A549 (cell line): ENCODE measurements around the gene CTNNA1. TPM values are rescaled to one million over a fixed set of nuclear protein-coding genes. Genes with fewer than 3 reads are reported as not detected.

Experiments
- ATAC-seq, 2 experiments: fragments of 200-7000 bp in 1 of 2; fragments of >200 bp in 1 of 2; cut with Nextera tagmentation in 1 of 2; cut with Tn5 transposase in 1 of 2; 3 replicates each; pipeline versions ENCODE4 v1.8.0 to v1.9.1; 2018 to 2020; ENCODE audit warnings: mild to moderate bottlenecking in 1 of 2, moderate library complexity in 1 of 2
- CTCF ChIA-PET: fragments of 300-600 bp; sonication (Branson Sonifier 250); formaldehyde crosslinking; extraction: SDS; loops from one replicate; lab custom pipeline; 2021; ENCODE audit warnings: antibody characterized with exemption, inconsistent platforms; lab: Yijun Ruan, JAX
- POLR2A ChIA-PET: fragments of 350-600 bp; formaldehyde crosslinking; extraction: SDS; loops from one replicate; lab custom pipeline; 2021; ENCODE audit warnings: antibody characterized with exemption, inconsistent platforms; lab: Yijun Ruan, JAX
- DNase-seq, 2 experiments: peaks; one replicate each; pipeline versions ENCODE4 v3.0.0 to v3.0.0-alpha.2; 2011 to 2016; ENCODE audit warnings: low read depth in 1 of 2, low spot score in 1 of 2
- FAIRE-seq: peaks from 2 replicates; lab custom pipeline; 2011; peaks lifted over from hg19 to GRCh38; lab: Jason Lieb, UNC
- H3K27ac ChIP-seq, 2 experiments: fragments of >200 bp; sonication (Bioruptor Twin); formaldehyde crosslinking; 3 replicates each; pipeline ENCODE4 v1.5.1; 2016 to 2017
- H3K4me1 ChIP-seq: fragments of >200 bp; sonication (Bioruptor Twin); formaldehyde crosslinking; 3 replicates; pipeline ENCODE4 v1.6.1; 2016
- H3K4me2 ChIP-seq: fragments of >200 bp; sonication (Bioruptor Twin); formaldehyde crosslinking; 3 replicates; pipeline ENCODE4 v1.6.1; 2016
- H3K4me3 ChIP-seq: fragments of >200 bp; sonication (Bioruptor Twin); formaldehyde crosslinking; 3 replicates; pipeline ENCODE4 v1.5.1; 2016
- H3K9me3 ChIP-seq: fragments of >200 bp; sonication (Bioruptor Twin); formaldehyde crosslinking; 3 replicates; pipeline ENCODE4 v1.6.1; 2016
- CBX8 ChIP-seq: fragments of 200-600 bp; sonication (generic); IDR thresholded peaks from 2 replicates; pipeline ENCODE4 v1.6.1; 2016
- CHD2 ChIP-seq: fragments of 150-350 bp; IDR thresholded peaks from 2 replicates; pipeline ENCODE4 v1.6.1; 2014; ENCODE audit warnings: low read length; ENCODE audit not compliant: partially characterized antibody
- CHD4 ChIP-seq: fragments of 200-600 bp; sonication (generic); IDR thresholded peaks from 2 replicates; pipeline ENCODE4 v1.6.1; 2016; ENCODE audit warnings: antibody characterized with exemption, mild to moderate bottlenecking, borderline replicate concordance
- EHF ChIP-seq: fragments of 250-450 bp; sonication (Bioruptor Pico); IDR thresholded peaks from 2 replicates; pipeline ENCODE4 v1.5.0; 2020; ENCODE audit warnings: mild to moderate bottlenecking
- EHMT2 ChIP-seq: fragments of 200-600 bp; sonication (generic); IDR thresholded peaks from 2 replicates; pipeline ENCODE4 v1.6.1; 2016; ENCODE audit warnings: antibody characterized with exemption, low read depth, mild to moderate bottlenecking, moderate library complexity
- FOSB ChIP-seq: fragments of 250-450 bp; sonication (Bioruptor Pico); IDR thresholded peaks from 2 replicates; pipeline ENCODE4 v1.5.0; 2020; ENCODE audit warnings: mild to moderate bottlenecking, moderate library complexity
- FOSL2 ChIP-seq, 2 experiments: fragments of 450-650 bp in 1 of 2; fragments of >200 bp in 1 of 2; sonication (Bioruptor Twin) in 1 of 2; formaldehyde crosslinking; IDR thresholded peaks; 2 replicates each; pipeline versions ENCODE4 v1.5.0 to v1.6.1; 2016 to 2020; ENCODE audit warnings: mild to moderate bottlenecking in 1 of 2, moderate library complexity in 1 of 2
- GATA3 ChIP-seq: IDR thresholded peaks from 2 replicates; pipeline ENCODE4 v1.6.1; 2012; ENCODE audit warnings: borderline replicate concordance
- JUN ChIP-seq, 2 experiments: fragments of >200 bp; sonication (Bioruptor Twin); formaldehyde crosslinking; IDR thresholded peaks; 2 replicates in 1 of 2; 3 replicates in 1 of 2; pipeline ENCODE4 v1.6.1; 2016 to 2017
- JUNB ChIP-seq: fragments of >200 bp; sonication (Bioruptor Twin); formaldehyde crosslinking; IDR thresholded peaks from 2 replicates; pipeline ENCODE4 v1.6.1; 2016
- KDM1A ChIP-seq: fragments of 200-600 bp; sonication (generic); IDR thresholded peaks from 2 replicates; pipeline ENCODE4 v1.6.1; 2016; ENCODE audit warnings: low read depth, mild to moderate bottlenecking
- MAFK ChIP-seq: fragments of 450-650 bp; IDR thresholded peaks from 2 replicates; pipeline ENCODE4 v1.6.1; 2014; ENCODE audit not compliant: partially characterized antibody
- NFE2L2 ChIP-seq: fragments of 150-350 bp; conservative IDR thresholded peaks from 2 replicates; pipeline ENCODE4 v1.6.1; 2014; ENCODE audit warnings: low read length
- RARB ChIP-seq: fragments of 250-450 bp; sonication (Bioruptor Pico); IDR thresholded peaks from 2 replicates; pipeline ENCODE4 v1.8.0; 2021; ENCODE audit warnings: mild to moderate bottlenecking, moderate library complexity
- RCOR1 ChIP-seq: fragments of 150-350 bp; IDR thresholded peaks from 2 replicates; pipeline ENCODE4 v1.6.1; 2014; ENCODE audit warnings: antibody characterized with exemption, low read length, low read depth
- SREBF2 ChIP-seq: fragments of 450-650 bp; IDR thresholded peaks from 2 replicates; pipeline ENCODE4 v1.6.1; 2014; ENCODE audit warnings: mild to moderate bottlenecking, moderate library complexity
- ZFP36 ChIP-seq: fragments of 450-650 bp; IDR thresholded peaks from 2 replicates; pipeline ENCODE4 v1.6.1; 2014; ENCODE audit warnings: borderline replicate concordance; ENCODE audit not compliant: partially characterized antibody
- ZNF302 ChIP-seq: fragments of 250-450 bp; sonication (Bioruptor Pico); IDR thresholded peaks from 2 replicates; pipeline ENCODE4 v1.9.0; 2021; ENCODE audit warnings: inconsistent platforms, mild to moderate bottlenecking, moderate library complexity
- WGBS: methylation state at CpG from one replicate; pipeline ENCODE4 v1.1.6; 2017; ENCODE audit errors: missing lambda C conversion rate; 5-methylcytosine and 5-hydroxymethylcytosine counted together
- polyA plus RNA-seq, 4 experiments: library from polyadenylated mRNA; depleted of rRNA in 3 of 4; stranded (reverse); fragments of >200 nt; fragmentation: RNase III in 1 of 4; extraction: RNeasy Plus Mini Kit Qiagen cat#74134 plus additional on column Dnase treatment in 1 of 4; gene quantifications; 2 replicates in 3 of 4; 3 replicates in 1 of 4; pipeline ENCODE4 v1.2.3, GENCODE V29; 2011 to 2017
- TF ChIP-seq, protein P1 (sequence below): fragments of 250-450 bp; sonication (Bioruptor Pico); IDR thresholded peaks from 2 replicates; pipeline ENCODE4 v1.5.0; 2020; ENCODE audit warnings: low read depth, mild to moderate bottlenecking, moderate library complexity
- TF ChIP-seq, protein P2 (sequence below): fragments of >200 bp; sonication (Bioruptor Twin); formaldehyde crosslinking; IDR thresholded peaks from 3 replicates; pipeline ENCODE4 v1.6.1; 2016
- TF ChIP-seq, protein P3 (sequence below): fragments of >200 bp; sonication (Bioruptor Twin); formaldehyde crosslinking; IDR thresholded peaks from 2 replicates; pipeline ENCODE4 v1.6.1; 2016
- TF ChIP-seq, protein P4 (sequence below): IDR thresholded peaks from 2 replicates; pipeline ENCODE4 v1.6.1; 2012
- TF ChIP-seq, protein P5 (sequence below): IDR thresholded peaks from 2 replicates; pipeline ENCODE4 v1.6.1; 2012

CTNNA1 gene
- polyA plus RNA-seq, 2 of the 4 experiments (the other 2 are of a cell fraction), result 154 to 184 TPM

DNA sequence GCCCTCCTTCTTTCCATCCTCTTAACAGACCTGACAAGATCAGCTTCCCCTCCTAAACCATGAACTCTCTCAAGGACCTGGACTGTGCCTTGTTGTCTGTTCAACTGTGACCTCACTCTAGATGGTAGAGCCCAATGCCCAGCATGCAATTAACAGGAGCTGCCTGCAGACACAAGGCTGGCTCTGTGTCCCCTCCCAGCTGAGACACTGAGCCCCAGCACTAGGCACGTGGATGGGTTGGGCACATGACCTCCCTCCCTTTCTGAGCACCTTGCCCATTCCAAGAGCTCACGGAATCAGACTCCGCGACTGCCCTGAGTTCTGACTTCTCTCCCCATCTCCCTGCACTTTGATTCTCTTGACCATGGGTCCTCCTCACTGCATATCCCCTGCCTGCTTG lies 215.4 kb downstream of the CTNNA1 start:
- no peak for FAIRE-seq
- no peak for DNase-seq
- ATAC-seq, result no peak
- Histone ChIP-seq H3K4me3 (no peak overlapping the region), H3K9me3 (no peaks in the 10 kb centered on the region), H3K4me2 (no peak overlapping the region), H3K4me1 (no peaks in the 10 kb centered on the region), H3K27ac (no peak overlapping the region)
- 80% methylated on average over 4 of the region's 4 CpGs for WGBS
- ChIA-PET POLR2A (no interaction called here), CTCF (interaction anchor here (1.1 kb wide), 1 partner anchor 15 kb away, joined by 3 read pairs; no protein-coding TSS in a partner anchor)
- TF ChIP-seq, protein P1, sequence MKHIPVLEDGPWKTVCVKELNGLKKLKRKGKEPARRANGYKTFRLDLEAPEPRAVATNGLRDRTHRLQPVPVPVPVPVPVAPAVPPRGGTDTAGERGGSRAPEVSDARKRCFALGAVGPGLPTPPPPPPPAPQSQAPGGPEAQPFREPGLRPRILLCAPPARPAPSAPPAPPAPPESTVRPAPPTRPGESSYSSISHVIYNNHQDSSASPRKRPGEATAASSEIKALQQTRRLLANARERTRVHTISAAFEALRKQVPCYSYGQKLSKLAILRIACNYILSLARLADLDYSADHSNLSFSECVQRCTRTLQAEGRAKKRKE (CRISPR knock-in tag), result no peak
- no peak for TF ChIP-seq ZNF302 (CRISPR knock-in tag)
- TF ChIP-seq FOSL2 (IDR thresholded peaks at IDR 0.05), result no peak
- no peak for TF ChIP-seq FOSL2 (CRISPR knock-in tag; IDR thresholded peaks at IDR 0.05)
- TF ChIP-seq RARB (CRISPR knock-in tag), result no peak
- TF ChIP-seq JUNB, result no peak
- TF ChIP-seq, protein P2, sequence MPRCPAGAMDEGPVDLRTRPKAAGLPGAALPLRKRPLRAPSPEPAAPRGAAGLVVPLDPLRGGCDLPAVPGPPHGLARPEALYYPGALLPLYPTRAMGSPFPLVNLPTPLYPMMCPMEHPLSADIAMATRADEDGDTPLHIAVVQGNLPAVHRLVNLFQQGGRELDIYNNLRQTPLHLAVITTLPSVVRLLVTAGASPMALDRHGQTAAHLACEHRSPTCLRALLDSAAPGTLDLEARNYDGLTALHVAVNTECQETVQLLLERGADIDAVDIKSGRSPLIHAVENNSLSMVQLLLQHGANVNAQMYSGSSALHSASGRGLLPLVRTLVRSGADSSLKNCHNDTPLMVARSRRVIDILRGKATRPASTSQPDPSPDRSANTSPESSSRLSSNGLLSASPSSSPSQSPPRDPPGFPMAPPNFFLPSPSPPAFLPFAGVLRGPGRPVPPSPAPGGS, result no peak
- no peak for TF ChIP-seq CHD4
- no peak for TF ChIP-seq RCOR1
- no peak for TF ChIP-seq JUN (IDR thresholded peaks at IDR 0.05)
- no peak for TF ChIP-seq EHF (CRISPR knock-in tag)
- no peak for TF ChIP-seq CBX8
- no peak for TF ChIP-seq GATA3
- TF ChIP-seq ZFP36, result no peak
- TF ChIP-seq CHD2, result no peak
- TF ChIP-seq NFE2L2, result no peak
- no peak for TF ChIP-seq KDM1A
- TF ChIP-seq FOSB, result no peak
- TF ChIP-seq MAFK, result no peak
- TF ChIP-seq, all 56 proteins: peak for 0

DNA sequence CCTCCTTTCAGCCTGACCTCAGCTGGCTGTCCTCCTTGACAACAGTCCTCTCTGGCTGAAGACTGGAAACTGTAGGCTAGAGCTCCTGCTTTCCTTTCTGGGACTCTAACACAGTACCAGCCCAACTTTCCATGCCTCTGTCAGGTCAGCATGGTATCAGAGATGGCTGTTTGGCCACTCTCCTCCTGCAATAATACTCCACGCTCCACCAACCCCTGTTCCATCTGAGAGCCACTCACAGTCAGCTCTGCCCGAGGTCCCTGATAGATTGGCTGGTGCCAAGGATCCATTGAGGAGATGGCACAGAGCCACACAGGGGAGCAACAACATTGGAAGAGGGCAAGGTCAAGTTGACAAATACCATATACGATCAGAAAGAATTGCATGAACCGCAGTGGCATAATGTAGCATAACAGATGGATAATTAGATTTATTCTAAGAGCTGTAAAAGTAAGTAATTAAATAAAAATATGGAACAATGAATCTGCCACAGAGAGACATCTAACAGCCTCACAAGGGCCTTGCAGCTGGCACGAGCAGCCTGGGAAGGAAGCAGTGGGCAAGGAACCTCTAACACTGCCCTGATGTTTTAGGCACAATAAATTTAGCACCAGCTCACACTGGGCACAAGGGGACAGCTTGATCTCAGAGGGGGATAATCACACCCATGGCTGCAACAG lies 216.2 kb downstream of the CTNNA1 start:
- ATAC-seq, result no peak
- H3K9me3 ChIP-seq, result no peaks in the 10 kb centered on the region
- ChIA-PET POLR2A (no interaction called here), CTCF (no interaction called here)
- no peak overlapping the region for H3K4me2 ChIP-seq
- 85% methylated on average over 5 of the region's 5 CpGs for WGBS
- no peaks in the 10 kb centered on the region for H3K4me1 ChIP-seq
- no peak overlapping the region for H3K4me3 ChIP-seq
- no peak for FAIRE-seq
- no peak overlapping the region for H3K27ac ChIP-seq
- TF ChIP-seq, protein P3, sequence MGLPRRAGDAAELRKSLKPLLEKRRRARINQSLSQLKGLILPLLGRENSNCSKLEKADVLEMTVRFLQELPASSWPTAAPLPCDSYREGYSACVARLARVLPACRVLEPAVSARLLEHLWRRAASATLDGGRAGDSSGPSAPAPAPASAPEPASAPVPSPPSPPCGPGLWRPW, result no peak
- TF ChIP-seq EHMT2, result no peak
- TF ChIP-seq, protein P4, sequence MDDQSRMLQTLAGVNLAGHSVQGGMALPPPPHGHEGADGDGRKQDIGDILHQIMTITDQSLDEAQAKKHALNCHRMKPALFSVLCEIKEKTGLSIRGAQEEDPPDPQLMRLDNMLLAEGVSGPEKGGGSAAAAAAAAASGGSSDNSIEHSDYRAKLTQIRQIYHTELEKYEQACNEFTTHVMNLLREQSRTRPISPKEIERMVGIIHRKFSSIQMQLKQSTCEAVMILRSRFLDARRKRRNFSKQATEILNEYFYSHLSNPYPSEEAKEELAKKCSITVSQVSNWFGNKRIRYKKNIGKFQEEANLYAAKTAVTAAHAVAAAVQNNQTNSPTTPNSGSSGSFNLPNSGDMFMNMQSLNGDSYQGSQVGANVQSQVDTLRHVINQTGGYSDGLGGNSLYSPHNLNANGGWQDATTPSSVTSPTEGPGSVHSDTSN, result no peak
- TF ChIP-seq SREBF2, result no peak
- TF ChIP-seq, protein P2, result no peak
- no peak for TF ChIP-seq RARB (CRISPR knock-in tag)
- TF ChIP-seq, protein P5, sequence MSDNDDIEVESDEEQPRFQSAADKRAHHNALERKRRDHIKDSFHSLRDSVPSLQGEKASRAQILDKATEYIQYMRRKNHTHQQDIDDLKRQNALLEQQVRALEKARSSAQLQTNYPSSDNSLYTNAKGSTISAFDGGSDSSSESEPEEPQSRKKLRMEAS, result no peak
- TF ChIP-seq, all 56 proteins: peak for 0
- DNase-seq, result no peak
